Adrenal gland (tissue), 12 donors: Measurements from ENCODE around the gene DMRTB1. TPM values are rescaled to one million over a fixed set of nuclear protein-coding genes. Genes with fewer than 3 reads are reported as not detected.

Experiments
- DNase-seq, 7 donors: peaks; one replicate each; pipeline ENCODE4 v3.0.0-alpha.2; 2019 to 2020
- H3K27ac ChIP-seq, 5 donors: fragments of 200-600 bp; sonication (generic) in 4 of 5; 1 replicate in 3 of 5; 2 replicates in 2 of 5; pipeline versions ENCODE4 v1.5.1 to v1.8.0; 2016 to 2020; ENCODE audit warnings: mild to moderate bottlenecking in 1 of 5
- H3K27me3 ChIP-seq: fragments of 200-600 bp; 2 replicates; pipeline ENCODE4 v1.8.0; 2021
- H3K36me3 ChIP-seq, 2 donors: fragments of 200-600 bp; replicated peaks in 1 of 2; 1 replicate in 1 of 2; 2 replicates in 1 of 2; pipeline versions ENCODE4 v1.5.1 to v1.8.0; 2018 to 2022
- H3K4me1 ChIP-seq, 2 donors: fragments of 200-600 bp; replicated peaks in 1 of 2; 1 replicate in 1 of 2; 2 replicates in 1 of 2; pipeline versions ENCODE4 v1.5.1 to v1.8.0; 2018 to 2021
- H3K4me3 ChIP-seq, 4 donors: fragments of 200-600 bp; sonication (generic) in 3 of 4; one replicate each; pipeline ENCODE4 v1.5.1; 2016 to 2018
- H3K9me3 ChIP-seq, 3 donors: fragments of 200-600 bp; sonication (generic) in 1 of 3; replicated peaks in 1 of 3; 1 replicate in 2 of 3; 2 replicates in 1 of 3; pipeline versions ENCODE4 v1.5.1 to v1.8.0; 2016 to 2021
- POLR2A ChIP-seq, 2 donors: fragments of 450-650 bp; IDR thresholded peaks; one replicate each; pipeline ENCODE4 v1.6.1; 2017; ENCODE audit warnings: antibody characterized with exemption in 2 of 2, mild to moderate bottlenecking in 2 of 2, moderate library complexity in 1 of 2
- WGBS, 4 donors: extraction: QIAGEN DNeasy Blood & Tissue Kit in 2 of 4; methylation state at CpG; one replicate each; pipeline versions ENCODE4 v1.1.5 to v1.1.7; 2013 to 2017; 5-methylcytosine and 5-hydroxymethylcytosine counted together
- intact Hi-C, 2 donors: fragments of 100-400 bp; cut with DNase I; formaldehyde crosslinking; loops; one replicate each; pipeline versions ENCODE4 v1.14.1 to v1.15.0; 2022 to 2023
- polyA plus RNA-seq, 3 donors: library from polyadenylated mRNA; stranded (reverse); fragments of 200-250 nt in 2 of 3; fragments of 350-450 nt in 1 of 3; fragmentation: Illumina TruSeq in 1 of 3; extraction: RNeasy Lipid Tissue Mini Kit (QIAGEN cat#74804) in 1 of 3; gene quantifications; one replicate each; pipeline ENCODE4 v1.2.3, GENCODE V29; 2013 to 2014
- total RNA-seq, 9 donors: library from RNA; depleted of rRNA in 4 of 9; stranded (reverse); fragments of >200 nt in 4 of 9; fragments of 120-200 nt in 1 of 9; fragmentation: NEBNext Ultra II Directional in 1 of 9; extraction: Animal tissue kit (Norgen Biotek cat#: 25700) in 1 of 9; gene quantifications; one replicate each; pipeline versions ENCODE4 v1.1.0 to v1.2.4, GENCODE V29; 2013 to 2023
- TF ChIP-seq, protein P1 (sequence below), 6 experiments: fragments of 450-650 bp in 4 of 6; fragments of 200-600 bp in 2 of 6; sonication (generic) in 1 of 6; IDR thresholded peaks; 1 replicate in 5 of 6; 2 replicates in 1 of 6; pipeline versions ENCODE4 v1.5.1 to v1.8.0; 2016 to 2021; ENCODE audit warnings: antibody characterized with exemption in 6 of 6, mild to moderate bottlenecking in 2 of 6, moderate library complexity in 1 of 6
- donor health status: healthy with polysubstance abuse.
- donor health status: Bipolar disorder and iron deficiency.
- donor health status: DM: yes; HTN: yes; CAD: no.
- donor health status: DM: no; HTN: no; CAD: no.
- donor health status: DM: no; HTN: no; CAD: no.
- donor health status: DM: yes; HTN: yes; CAD: no.

The DMRTB1 gene
- total and polyA plus RNA-seq, 12 donors = not detected

DNA sequence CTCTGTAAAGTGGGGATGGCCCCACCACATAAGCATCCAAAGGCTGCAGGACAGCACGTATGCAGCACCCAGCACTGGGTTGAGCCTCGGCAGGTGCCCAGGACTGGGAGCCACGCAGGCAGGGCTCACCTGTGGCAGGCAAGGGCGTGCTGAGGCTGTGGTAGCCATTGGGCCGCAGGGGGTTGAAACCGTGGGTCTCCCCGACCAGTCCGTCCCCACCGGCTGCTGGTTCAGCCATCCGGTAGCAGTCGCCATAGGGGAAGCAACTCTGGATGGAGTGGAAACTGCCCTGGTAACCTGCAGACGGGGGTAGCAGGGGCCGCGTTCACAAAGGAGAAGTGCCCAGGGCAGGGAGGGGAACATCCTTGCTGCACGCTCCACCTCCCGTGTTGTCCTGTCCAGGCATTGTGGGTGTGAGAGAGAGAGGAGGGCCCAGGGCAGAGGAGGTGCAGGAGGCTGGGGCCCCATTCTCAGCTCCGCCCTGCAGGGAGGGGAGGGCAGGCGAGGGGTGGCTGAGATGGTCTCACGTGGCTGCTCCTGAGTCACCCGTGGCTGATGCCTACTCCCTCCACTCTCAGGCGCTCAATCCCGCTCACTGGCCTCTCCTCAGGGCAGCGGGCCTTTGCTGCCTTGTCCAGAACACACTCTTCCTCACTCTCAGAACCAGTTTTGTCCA lies 49.9 kb downstream of the DMRTB1 start:
- intact Hi-C loops = no loop called here
- Histone ChIP-seq H3K4me3 (no peak overlapping the region), H3K4me1 (no peaks in the 10 kb centered on the region), H3K9me3 (no peaks in the 10 kb centered on the region), H3K27me3 (no peaks in the 10 kb centered on the region), H3K36me3 (no peaks in the 10 kb centered on the region), H3K27ac (no peak overlapping the region)
- TF ChIP-seq, protein P1, sequence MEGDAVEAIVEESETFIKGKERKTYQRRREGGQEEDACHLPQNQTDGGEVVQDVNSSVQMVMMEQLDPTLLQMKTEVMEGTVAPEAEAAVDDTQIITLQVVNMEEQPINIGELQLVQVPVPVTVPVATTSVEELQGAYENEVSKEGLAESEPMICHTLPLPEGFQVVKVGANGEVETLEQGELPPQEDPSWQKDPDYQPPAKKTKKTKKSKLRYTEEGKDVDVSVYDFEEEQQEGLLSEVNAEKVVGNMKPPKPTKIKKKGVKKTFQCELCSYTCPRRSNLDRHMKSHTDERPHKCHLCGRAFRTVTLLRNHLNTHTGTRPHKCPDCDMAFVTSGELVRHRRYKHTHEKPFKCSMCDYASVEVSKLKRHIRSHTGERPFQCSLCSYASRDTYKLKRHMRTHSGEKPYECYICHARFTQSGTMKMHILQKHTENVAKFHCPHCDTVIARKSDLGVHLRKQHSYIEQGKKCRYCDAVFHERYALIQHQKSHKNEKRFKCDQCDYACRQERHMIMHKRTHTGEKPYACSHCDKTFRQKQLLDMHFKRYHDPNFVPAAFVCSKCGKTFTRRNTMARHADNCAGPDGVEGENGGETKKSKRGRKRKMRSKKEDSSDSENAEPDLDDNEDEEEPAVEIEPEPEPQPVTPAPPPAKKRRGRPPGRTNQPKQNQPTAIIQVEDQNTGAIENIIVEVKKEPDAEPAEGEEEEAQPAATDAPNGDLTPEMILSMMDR (IDR thresholded peaks at IDR 0.05) = no peak
- TF ChIP-seq POLR2A (IDR thresholded peaks at IDR 0.05) = no peak
- DNase-seq = peak in 4 of 7 donors; percentile 19 to 52 (median 44)
- whole genome bisulfite sequencing, 4 donors = 43 to 66% (median 61%) methylated on average over 12 to 23 of the region's 23 CpGs

DNA sequence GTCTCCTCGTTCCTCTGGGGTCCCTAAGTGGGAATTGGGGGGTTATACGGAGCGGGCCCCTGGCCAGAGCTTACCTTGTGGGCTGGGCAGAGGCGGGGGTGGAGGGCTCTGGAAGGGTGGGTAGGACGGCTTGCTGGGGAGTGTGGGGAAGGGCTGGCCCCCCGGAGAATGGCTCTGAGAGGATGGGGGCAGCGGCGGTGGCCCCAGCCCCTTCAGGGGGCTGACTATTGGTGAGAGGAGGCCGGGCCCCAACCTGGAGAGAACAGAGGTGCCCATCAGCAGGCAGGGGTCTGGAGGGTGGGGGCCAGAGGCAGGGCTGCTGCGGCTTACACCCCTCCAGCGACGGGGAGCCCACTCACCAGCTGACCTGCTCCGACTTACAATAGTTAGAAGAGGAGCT lies 50.6 kb downstream of the DMRTB1 start:
- DNase-seq = no peak
- no peaks in the 10 kb centered on the region for H3K4me1 ChIP-seq
- H3K4me3 ChIP-seq = no peak overlapping the region
- no peaks in the 10 kb centered on the region for H3K36me3 ChIP-seq
- no peaks in the 10 kb centered on the region for H3K27me3 ChIP-seq
- 74 to 89% (median 86%) methylated on average over 8 to 13 of the region's 13 CpGs for WGBS, 4 donors
- TF ChIP-seq, protein P1 (IDR thresholded peaks at IDR 0.05) = no peak
- no peak for TF ChIP-seq POLR2A (IDR thresholded peaks at IDR 0.05)
- no peaks in the 10 kb centered on the region for H3K9me3 ChIP-seq
- H3K27ac ChIP-seq = no peak overlapping the region
- intact Hi-C loops = no loop called here

GRCh38 chr1:53510215-53510614 lies 51.0 kb downstream of the DMRTB1 start:
- no peak for DNase-seq
- H3K4me3 ChIP-seq = no peak overlapping the region
- intact Hi-C loops = no loop called here
- H3K9me3 ChIP-seq = no peaks in the 10 kb centered on the region
- H3K4me1 ChIP-seq = no peaks in the 10 kb centered on the region
- 88 to 98% (median 89%) methylated on average over 6 to 7 of the region's 7 CpGs for WGBS, 4 donors
- H3K36me3 ChIP-seq = no peaks in the 10 kb centered on the region
- no peak overlapping the region for H3K27ac ChIP-seq
- TF ChIP-seq POLR2A (IDR thresholded peaks at IDR 0.05) = no peak
- TF ChIP-seq, protein P1 (IDR thresholded peaks at IDR 0.05) = no peak
- H3K27me3 ChIP-seq = no peaks in the 10 kb centered on the region

DNA sequence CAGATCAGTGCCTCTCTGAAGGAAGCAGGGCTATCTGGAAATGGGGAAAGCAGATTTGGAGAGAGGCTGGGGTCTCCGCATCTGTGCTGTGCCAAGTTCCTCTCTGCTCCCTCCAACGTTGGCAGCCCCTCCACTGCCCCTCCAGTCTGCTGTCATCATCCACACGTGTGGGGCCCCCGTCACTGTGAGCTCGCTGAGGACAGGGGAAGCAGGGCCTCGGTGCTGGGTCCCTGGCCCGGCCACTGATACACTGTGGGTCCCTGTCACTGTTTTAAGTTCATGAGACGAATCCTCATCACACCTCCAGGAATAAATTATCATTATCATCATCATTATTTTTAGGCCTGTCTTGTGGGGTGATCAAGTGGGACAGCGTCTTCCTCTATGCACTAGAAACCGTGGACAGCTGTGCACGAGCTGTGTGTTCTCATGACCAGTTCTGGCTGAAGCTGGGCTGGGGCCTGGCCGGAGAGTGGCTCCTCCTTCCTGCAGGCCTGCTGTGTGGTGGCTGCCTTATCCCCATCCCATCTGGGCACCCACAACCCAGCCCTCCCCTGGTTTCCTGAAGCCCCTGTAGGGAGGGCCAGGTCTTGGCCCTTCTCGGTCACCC lies 52.2 kb downstream of the DMRTB1 start:
- Histone ChIP-seq H3K4me3 (no peak overlapping the region), H3K27ac (peak overlapping the region in 1 of 5 donors; percentile 29), H3K27me3 (no peaks in the 10 kb centered on the region), H3K36me3 (no peaks in the 10 kb centered on the region), H3K4me1 (no peaks in the 10 kb centered on the region), H3K9me3 (no peaks in the 10 kb centered on the region)
- intact Hi-C loops = no loop called here
- whole genome bisulfite sequencing, 4 donors = 74 to 84% (median 81%) methylated on average over 7 to 13 of the region's 13 CpGs
- no peak for TF ChIP-seq POLR2A (IDR thresholded peaks at IDR 0.05)
- TF ChIP-seq, protein P1 (IDR thresholded peaks at IDR 0.05) = no peak
- DNase-seq = peak in 1 of 7 donors; percentile 68
